H1 (cell line): ENCODE data around the gene GEN1. TPM values are rescaled to one million over a fixed set of nuclear protein-coding genes. Genes with fewer than 3 reads are reported as not detected.

ENCODE experiments used
- CTCF ChIA-PET: fragments of 300-600 bp; sonication (Branson Sonifier 250); formaldehyde crosslinking; loops from one replicate; lab custom pipeline; 2021; ENCODE audit not compliant: partially characterized antibody; lab: Charles Lee
- POLR2A ChIA-PET: fragments of 300-600 bp; sonication (Branson Sonifier 250); formaldehyde crosslinking; loops from one replicate; lab custom pipeline; 2021; ENCODE audit warnings: inconsistent platforms; ENCODE audit not compliant: partially characterized antibody; lab: Charles Lee
- DNase-seq, 2 experiments: peaks; one replicate each; pipeline versions ENCODE4 v3.0.0 to v3.0.0-alpha.2; 2010 to 2022; ENCODE audit warnings: low spot score in 2 of 2, low read depth in 1 of 2, mixed read lengths in 1 of 2
- FAIRE-seq: peaks from 2 replicates; lab custom pipeline; 2011; peaks lifted over from hg19 to GRCh38; lab: Jason Lieb, UNC
- H2AFZ ChIP-seq: 2 replicates; pipeline ENCODE4 v1.8.1; 2012; ENCODE audit warnings: low read length, inconsistent platforms
- H2AK5ac ChIP-seq: 2 replicates; pipeline ENCODE4 v1.6.1; 2013; ENCODE audit warnings: low read depth, low read length
- H2BK120ac ChIP-seq: replicated peaks from 2 replicates; pipeline ENCODE3; 2013; ENCODE audit warnings: low read depth, low read length, inconsistent platforms
- H2BK12ac ChIP-seq: 2 replicates; pipeline ENCODE4 v1.6.1; 2013; ENCODE audit warnings: low read depth, low read length
- H2BK15ac ChIP-seq: 2 replicates; pipeline ENCODE4 v1.6.1; 2013; ENCODE audit warnings: low read length
- H2BK20ac ChIP-seq: 2 replicates; pipeline ENCODE4 v1.6.1; 2013; ENCODE audit warnings: low read length
- H2BK5ac ChIP-seq: 2 replicates; pipeline ENCODE4 v1.6.1; 2013; ENCODE audit warnings: low read depth, low read length
- H3K14ac ChIP-seq: 2 replicates; pipeline ENCODE4 v1.6.1; 2013; ENCODE audit warnings: inconsistent platforms; ENCODE audit not compliant: insufficient read length
- H3K18ac ChIP-seq: 2 replicates; pipeline ENCODE4 v1.6.1; 2013; ENCODE audit warnings: low read length; ENCODE audit errors: extremely low read depth
- H3K23ac ChIP-seq: 2 replicates; pipeline ENCODE4 v1.6.1; 2013; ENCODE audit warnings: inconsistent platforms; ENCODE audit not compliant: insufficient read length
- H3K23me2 ChIP-seq: 2 replicates; pipeline ENCODE4 v1.6.1; 2013; ENCODE audit warnings: low read depth, low read length
- H3K27ac ChIP-seq: 2 replicates; pipeline ENCODE4 v1.6.1; 2011; ENCODE audit warnings: low read depth, low read length, inconsistent platforms
- H3K27me3 ChIP-seq, 4 experiments: replicated peaks in 1 of 4; 1 replicate in 1 of 4; 2 replicates in 3 of 4; pipeline versions ENCODE4 v1.6.1 to v1.8.1; 2011 to 2013; ENCODE audit warnings: low read length in 3 of 4, mild to moderate bottlenecking in 3 of 4, inconsistent platforms in 2 of 4, mixed read lengths in 2 of 4, moderate library complexity in 1 of 4; ENCODE audit not compliant: control insufficient read depth in 3 of 4, insufficient read depth in 3 of 4; ENCODE audit errors: extremely low read depth in 1 of 4
- H3K36me3 ChIP-seq, 4 experiments: 2 replicates each; pipeline versions ENCODE4 v1.6.1 to v1.8.1; 2011 to 2013; ENCODE audit warnings: mild to moderate bottlenecking in 4 of 4, low read length in 3 of 4, moderate library complexity in 2 of 4, control low read depth in 1 of 4, inconsistent platforms in 1 of 4; ENCODE audit not compliant: insufficient read depth in 4 of 4, control insufficient read depth in 2 of 4
- H3K4ac ChIP-seq: replicated peaks from 2 replicates; pipeline ENCODE3; 2013; ENCODE audit warnings: low read length, low read depth, mixed read lengths, inconsistent platforms; ENCODE audit not compliant: insufficient read length
- H3K4me1 ChIP-seq, 4 experiments: replicated peaks in 1 of 4; 1 replicate in 1 of 4; 2 replicates in 3 of 4; pipeline versions ENCODE4 v1.6.1 to v1.8.1; 2011 to 2013; ENCODE audit warnings: low read length in 3 of 4, inconsistent platforms in 2 of 4, mixed read lengths in 1 of 4; ENCODE audit not compliant: insufficient read depth in 4 of 4, control insufficient read depth in 3 of 4
- H3K4me2 ChIP-seq, 2 experiments: 2 replicates each; pipeline versions ENCODE4 v1.6.1 to v1.8.1; 2011 to 2013; ENCODE audit warnings: low read depth in 2 of 2, low read length in 2 of 2, control low read depth in 1 of 2, inconsistent platforms in 1 of 2, mild to moderate bottlenecking in 1 of 2; ENCODE audit not compliant: insufficient read depth in 1 of 2
- H3K4me3 ChIP-seq, 4 experiments: fragments of 200-600, 300-600 bp in 1 of 4; sonication (generic), shearing (Covaris generic), sonication (Bioruptor Twin) in 1 of 4; 2 replicates each; pipeline versions ENCODE4 v1.5.1 to v1.8.1; 2011 to 2016; ENCODE audit warnings: low read length in 4 of 4, low read depth in 3 of 4, control low read depth in 2 of 4, inconsistent platforms in 2 of 4, mild to moderate bottlenecking in 2 of 4, mixed read lengths in 1 of 4, moderate library complexity in 1 of 4; ENCODE audit not compliant: insufficient read depth in 2 of 4; ENCODE audit errors: extremely low read depth in 1 of 4
- H3K56ac ChIP-seq: replicated peaks from 2 replicates; pipeline ENCODE3; 2013; ENCODE audit warnings: low read depth, mild to moderate bottlenecking, mixed read lengths, low read length, inconsistent platforms; ENCODE audit not compliant: insufficient read length
- H3K79me1 ChIP-seq: 2 replicates; pipeline ENCODE4 v1.6.1; 2013; ENCODE audit warnings: low read depth, low read length, control low read depth
- H3K79me2 ChIP-seq, 2 experiments: 2 replicates each; pipeline versions ENCODE4 v1.6.1 to v1.8.1; 2012 to 2013; ENCODE audit warnings: low read length in 2 of 2, mild to moderate bottlenecking in 2 of 2, inconsistent platforms in 1 of 2; ENCODE audit not compliant: insufficient read depth in 2 of 2, control insufficient read depth in 1 of 2
- H3K9ac ChIP-seq, 4 experiments: replicated peaks in 1 of 4; 1 replicate in 1 of 4; 2 replicates in 3 of 4; pipeline versions ENCODE4 v1.6.1 to v1.8.1; 2011 to 2013; ENCODE audit warnings: low read depth in 3 of 4, low read length in 3 of 4, control low read depth in 2 of 4, mild to moderate bottlenecking in 2 of 4, moderate library complexity in 2 of 4, inconsistent platforms in 1 of 4; ENCODE audit errors: extremely low read depth in 1 of 4
- H3K9me3 ChIP-seq, 2 experiments: 2 replicates each; pipeline versions ENCODE4 v1.6.1 to v1.8.1; 2012 to 2013; ENCODE audit warnings: mild to moderate bottlenecking in 2 of 2, moderate library complexity in 2 of 2, control low read depth in 1 of 2, inconsistent platforms in 1 of 2, low read depth in 1 of 2, low read length in 1 of 2, mixed read lengths in 1 of 2; ENCODE audit not compliant: insufficient read depth in 2 of 2
- H4K20me1 ChIP-seq, 2 experiments: replicated peaks in 1 of 2; 2 replicates each; pipeline versions ENCODE3 to v1.8.1; 2011 to 2013; ENCODE audit warnings: inconsistent platforms in 2 of 2, low read length in 2 of 2, mild to moderate bottlenecking in 1 of 2; ENCODE audit not compliant: insufficient read depth in 2 of 2, control insufficient read depth in 1 of 2
- H4K5ac ChIP-seq: 2 replicates; pipeline ENCODE4 v1.6.1; 2013; ENCODE audit warnings: low read length, low read depth, mixed read lengths, inconsistent platforms; ENCODE audit not compliant: insufficient read length
- H4K8ac ChIP-seq: 2 replicates; pipeline ENCODE4 v1.8.0; 2013; ENCODE audit warnings: mild to moderate bottlenecking, moderate library complexity, low read length, inconsistent platforms; ENCODE audit not compliant: insufficient read depth; ENCODE audit errors: extremely low read depth
- H4K91ac ChIP-seq: replicated peaks from 2 replicates; pipeline ENCODE3; 2013; ENCODE audit warnings: low read length, mixed read lengths, inconsistent platforms; ENCODE audit not compliant: insufficient read length
- E2F6 ChIP-seq: IDR thresholded peaks from 2 replicates; pipeline ENCODE4 v1.6.1; 2012; ENCODE audit warnings: inconsistent platforms
- GABPA ChIP-seq: IDR thresholded peaks from 2 replicates; pipeline ENCODE4 v1.6.1; 2011; ENCODE audit warnings: mild to moderate bottlenecking, low read length, moderate library complexity, borderline replicate concordance; ENCODE audit not compliant: insufficient read depth
- NANOG ChIP-seq: IDR thresholded peaks from 2 replicates; pipeline ENCODE4 v1.6.1; 2011; ENCODE audit warnings: low read length, low read depth, mild to moderate bottlenecking, inconsistent platforms; ENCODE audit not compliant: insufficient read depth, poor library complexity, severe bottlenecking
- POLR2AphosphoS5 ChIP-seq: IDR thresholded peaks from 2 replicates; pipeline ENCODE4 v1.6.1; 2011; ENCODE audit warnings: low read depth, low read length
- SIN3A ChIP-seq, 2 experiments: IDR thresholded peaks in 1 of 2; conservative IDR thresholded peaks in 1 of 2; 2 replicates each; pipeline ENCODE4 v1.6.1; 2011 to 2012; ENCODE audit warnings: low read length in 2 of 2, improper control_type of control experiment in 1 of 2, low read depth in 1 of 2, mild to moderate bottlenecking in 1 of 2
- TCF12 ChIP-seq: IDR thresholded peaks from 2 replicates; pipeline ENCODE4 v1.6.1; 2011; ENCODE audit warnings: low read depth, mild to moderate bottlenecking, low read length
- WGBS, 2 experiments: shearing (Covaris generic) in 1 of 2; methylation state at CpG; one replicate each; pipeline versions ENCODE4 v1.1.6 to v1.1.7; 2013 to 2015; ENCODE audit warnings: low lambda C conversion rate in 2 of 2, mixed read lengths in 2 of 2, inconsistent platforms in 1 of 2, low coverage in 1 of 2, missing lambda C conversion rate in 1 of 2; ENCODE audit not compliant: insufficient replicate concordance in 2 of 2, insufficient coverage in 1 of 2, insufficient read length in 1 of 2; ENCODE audit errors: extremely low coverage in 1 of 2, missing lambda C conversion rate in 1 of 2; 5-methylcytosine and 5-hydroxymethylcytosine counted together
- polyA plus RNA-seq, 7 experiments: library from polyadenylated mRNA; depleted of rRNA in 3 of 7; stranded (reverse) in 5 of 7; unstranded in 2 of 7; fragments of >200 nt in 5 of 7; fragments of 200-250 nt in 2 of 7; gene quantifications; 1 replicate in 5 of 7; 2 replicates in 1 of 7; 4 replicates in 1 of 7; pipeline versions ENCODE4 v1.2.1 to v1.2.3, GENCODE V29; 2011 to 2013; ENCODE audit warnings: missing spikeins in 2 of 7, mixed read lengths in 2 of 7
- total RNA-seq: library from RNA; stranded (reverse); fragmentation: NEBNext Ultra II Directional; extraction: Animal tissue kit (Norgen Biotek cat#: 25700); gene quantifications from 2 replicates; pipeline ENCODE4 v1.2.1, GENCODE V29; 2021

Gene GEN1
- total and polyA plus RNA-seq, 2 of the 8 experiments (the other 6 are each of a cell fraction or from before 2014, with no cell fraction given) = 6.9 to 19.2 TPM

DNA sequence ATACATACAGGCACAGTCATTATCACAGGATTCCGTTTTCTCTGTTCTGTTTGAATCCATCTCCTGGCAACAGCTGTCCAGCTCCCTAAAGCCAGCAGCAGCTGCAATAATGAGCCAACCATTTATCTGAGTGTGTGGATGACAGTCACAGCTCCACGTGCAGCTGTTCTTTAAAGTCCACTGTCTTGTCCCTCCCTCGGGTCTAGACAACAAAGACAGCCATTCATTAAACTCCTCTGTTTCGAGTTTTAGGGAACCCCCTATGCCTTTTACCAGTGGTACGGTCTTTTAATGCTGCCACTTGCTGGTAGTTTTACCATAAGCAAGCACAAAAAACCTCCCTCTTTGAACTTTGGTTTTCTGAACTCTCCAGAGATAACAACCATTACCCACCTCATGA is 46.3 kb downstream of the GEN1 start:
- no peaks in the 10 kb centered on the region for H4K20me1 ChIP-seq
- 72% methylated on average over 5 of the region's 5 CpGs; no CpG with 5 or more reads in 1 of the 2 experiments for WGBS, 2 experiments
- H3K23me2 ChIP-seq = no peaks in the 10 kb centered on the region
- H3K27me3 ChIP-seq = no peaks in the 10 kb centered on the region
- no peak overlapping the region for H3K56ac ChIP-seq
- H3K36me3 ChIP-seq = no peaks in the 10 kb centered on the region
- no peak overlapping the region for H2AK5ac ChIP-seq
- no peak overlapping the region for H3K9ac ChIP-seq
- no peak overlapping the region for H2AFZ ChIP-seq
- no peak overlapping the region for H2BK15ac ChIP-seq
- no peak overlapping the region for H2BK120ac ChIP-seq
- TF ChIP-seq TCF12 (no peak), POLR2AphosphoS5 (no peak), GABPA (no peak), E2F6 (no peak), NANOG (no peak), SIN3A (conservative IDR thresholded peaks at IDR 0.05 in 1 of 2, IDR thresholded peaks at IDR 0.05 in 1 of 2; ENCODE audit: low read depth in 1 of 2, low read length in 2 of 2) (no peak)
- H4K8ac ChIP-seq = no peak overlapping the region
- no peaks in the 10 kb centered on the region for H3K79me1 ChIP-seq
- no peaks in the 10 kb centered on the region for H3K9me3 ChIP-seq
- H3K4ac ChIP-seq = no peak overlapping the region
- ChIA-PET CTCF (interaction anchor here (0.9 to 1.6 kb wide), 6 partner anchors 11 to 80 kb away, joined by 3 to 6 read pairs (median 4); partner anchors contain the start of gene MSGN1), POLR2A (no interaction called here)
- FAIRE-seq (no peak), DNase-seq (no peak)
- H3K4me2 ChIP-seq = no peak overlapping the region
- no peak overlapping the region for H3K27ac ChIP-seq
- H3K79me2 ChIP-seq = no peaks in the 10 kb centered on the region
- H3K4me1 ChIP-seq = no peaks in the 10 kb centered on the region
- no peak overlapping the region for H2BK5ac ChIP-seq
- no peak overlapping the region for H3K23ac ChIP-seq
- no peak overlapping the region for H2BK12ac ChIP-seq
- no peak overlapping the region for H4K91ac ChIP-seq
- H4K5ac ChIP-seq = no peak overlapping the region
- no peak overlapping the region for H3K4me3 ChIP-seq
- no peak overlapping the region for H3K18ac ChIP-seq
- no peak overlapping the region for H2BK20ac ChIP-seq
- H3K14ac ChIP-seq = no peak overlapping the region
